Sciatic nerve (tissue), 2 donors: ENCODE data around the gene KCNAB1. TPM values are rescaled to one million over a fixed set of nuclear protein-coding genes. Genes with fewer than 3 reads are reported as not detected.

Experiments used
- ATAC-seq: fragments of 200-7000 bp; cut with Tn5 transposase; one replicate; pipeline ENCODE4 v1.9.1; 2020; ENCODE audit warnings: mild to moderate bottlenecking, moderate library complexity
- DNase-seq: peaks from one replicate; pipeline ENCODE4 v3.0.0-alpha.2; 2020; ENCODE audit warnings: low spot score
- intact Hi-C: fragments of 100-400 bp; cut with DNase I; formaldehyde crosslinking; loops from one replicate; pipeline ENCODE4 v1.14.2; 2022
- total RNA-seq: library from RNA; stranded (reverse); fragmentation: NEBNext Ultra II Directional; extraction: Animal tissue kit (Norgen Biotek cat#: 25700); gene quantifications from one replicate; pipeline ENCODE4 v1.2.1, GENCODE V29; 2021
- donor health status: DM: no; HTN: no; CAD: no.
- donor health status: DM: no; HTN: no; CAD: no.

Gene KCNAB1
- total RNA-seq, 1 donor from 2014 or later = 6.2 TPM

DNA sequence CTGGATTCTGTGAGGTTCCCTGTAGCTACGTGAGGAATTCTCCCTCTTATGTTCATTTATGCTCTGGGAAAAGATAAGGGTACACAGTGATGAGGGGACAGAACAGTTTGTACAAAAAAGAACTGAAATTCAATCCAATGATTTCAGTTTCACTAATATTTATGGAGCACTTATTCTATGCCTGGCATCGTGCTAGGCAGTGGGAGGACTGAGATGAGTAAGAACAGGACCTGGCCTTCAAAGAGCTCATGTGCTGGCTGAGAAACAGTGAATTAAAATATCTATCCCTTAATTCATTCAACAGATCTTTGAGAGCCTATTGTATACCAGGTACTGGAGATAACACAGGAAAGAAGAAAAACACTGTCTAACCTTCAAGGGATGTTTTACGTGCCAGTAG is 412.4 kb downstream of the KCNAB1 start:
- DNase-seq = no peak
- ATAC-seq = no peak
- intact Hi-C loops = loop anchor here (10.0 kb wide), 1 partner anchor 142 kb away; the partner anchor contains the start of gene TIPARP

DNA sequence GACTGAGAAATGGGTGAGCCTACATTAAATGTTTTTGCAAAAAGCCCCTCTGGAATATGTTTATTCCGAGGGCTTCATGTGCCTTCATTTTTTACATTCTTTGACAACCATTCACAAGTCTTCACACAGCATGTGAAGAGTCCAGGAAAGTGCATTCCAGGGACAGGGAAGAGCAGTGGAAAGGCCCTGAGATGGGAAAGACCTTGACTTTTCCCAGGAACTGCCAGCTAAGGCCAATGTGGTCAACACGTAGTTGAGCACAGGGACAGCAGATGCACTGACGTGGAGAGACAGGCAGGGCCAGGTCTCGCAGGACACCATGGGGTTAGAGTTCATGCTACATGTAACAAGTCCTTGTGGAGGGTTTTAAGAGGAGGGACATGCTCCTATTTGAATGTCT is 412.8 kb downstream of the KCNAB1 start:
- intact Hi-C loops = loop anchor here (10.0 kb wide), 1 partner anchor 142 kb away; the partner anchor contains the start of gene TIPARP
- ATAC-seq (no peak), DNase-seq (no peak)

DNA sequence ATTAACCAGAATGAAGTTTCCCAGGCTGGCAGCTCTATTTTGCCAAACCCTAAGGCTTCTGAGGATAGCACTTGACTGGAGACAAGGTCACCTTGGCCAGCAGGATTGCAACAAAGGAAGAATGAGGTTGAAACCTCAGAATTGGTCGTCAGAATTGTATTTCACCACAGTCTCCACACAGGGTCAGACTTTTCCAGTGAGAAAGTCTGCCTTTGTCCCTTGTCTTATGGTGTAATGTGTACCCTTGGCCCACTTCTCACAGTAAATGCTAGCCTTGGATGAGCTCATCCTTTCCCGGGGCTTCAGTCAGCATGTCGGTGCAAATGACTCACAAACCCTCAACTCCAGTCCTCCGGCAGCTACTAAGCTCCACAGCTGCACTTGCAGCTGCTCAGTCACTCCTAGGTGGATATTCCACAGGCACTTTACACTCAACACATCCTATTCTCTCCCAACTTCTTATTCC is 414.8 kb downstream of the KCNAB1 start:
- DNase-seq (peak; percentile 66), ATAC-seq (peak; percentile 97)
- intact Hi-C loops = loop anchor here (10.0 kb wide), 1 partner anchor 140 kb away; the partner anchor contains the start of gene TIPARP

DNA sequence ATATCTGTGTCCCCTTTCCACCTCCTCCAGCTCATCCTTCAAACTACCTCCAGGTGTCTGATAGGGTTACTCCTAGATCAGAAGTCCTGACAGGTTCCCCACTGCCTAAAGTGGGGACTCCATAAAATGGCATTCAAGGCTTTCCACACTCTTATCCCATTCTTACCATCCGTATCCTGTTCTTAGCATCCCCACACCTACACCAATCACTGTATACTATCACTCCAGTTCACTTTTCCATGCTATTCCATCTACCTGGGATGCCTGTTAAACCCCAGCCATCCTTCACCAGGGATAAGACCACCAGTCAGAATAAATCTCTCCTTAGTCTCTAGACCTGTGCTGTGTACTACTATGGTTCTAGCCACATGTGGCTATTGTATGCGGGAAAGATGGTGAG is 415.4 kb downstream of the KCNAB1 start:
- ATAC-seq (no peak), DNase-seq (no peak)
- intact Hi-C loops = loop anchor here (10.0 kb wide), 1 partner anchor 139 kb away; the partner anchor contains the start of gene TIPARP

DNA sequence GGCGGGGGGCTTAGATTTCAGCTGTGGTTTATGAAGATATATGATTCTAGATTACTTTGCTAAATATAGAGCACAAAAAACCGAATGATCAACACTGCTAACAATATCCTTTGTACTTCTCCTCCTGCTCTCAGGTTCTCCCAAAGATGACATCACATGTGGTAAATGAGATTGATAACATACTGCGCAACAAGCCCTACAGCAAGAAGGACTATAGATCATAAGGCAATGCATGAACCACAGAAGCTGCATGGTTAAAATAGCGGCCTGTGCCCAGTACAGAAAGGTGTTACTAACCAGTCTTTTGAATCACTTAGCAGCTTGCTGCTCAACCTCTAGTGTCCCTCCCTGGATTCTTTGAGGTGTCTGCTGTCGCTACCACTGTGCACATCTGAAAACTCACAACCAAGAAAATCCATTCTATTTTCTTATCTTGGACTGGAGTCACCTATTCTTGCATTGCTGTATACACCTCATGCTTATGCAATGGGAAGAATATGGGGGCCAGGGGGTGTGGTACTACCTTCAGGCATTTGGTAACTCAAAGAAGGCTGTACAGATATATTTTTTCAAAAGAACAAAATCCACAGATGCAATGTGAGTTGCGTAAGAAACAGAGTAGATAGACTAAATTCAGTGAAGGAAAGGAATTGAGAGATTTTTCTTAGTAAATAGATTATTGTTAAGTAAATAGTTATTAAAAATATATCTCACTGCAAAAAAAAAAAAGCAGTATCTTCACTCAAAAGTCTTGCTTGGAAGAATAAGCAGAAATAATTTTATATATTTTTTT is 416.3 kb downstream of the KCNAB1 start:
- DNase-seq (no peak), ATAC-seq (no peak)
- intact Hi-C loops = loop anchor here (10.0 kb wide), 1 partner anchor 138 kb away; the partner anchor contains the start of gene TIPARP

DNA sequence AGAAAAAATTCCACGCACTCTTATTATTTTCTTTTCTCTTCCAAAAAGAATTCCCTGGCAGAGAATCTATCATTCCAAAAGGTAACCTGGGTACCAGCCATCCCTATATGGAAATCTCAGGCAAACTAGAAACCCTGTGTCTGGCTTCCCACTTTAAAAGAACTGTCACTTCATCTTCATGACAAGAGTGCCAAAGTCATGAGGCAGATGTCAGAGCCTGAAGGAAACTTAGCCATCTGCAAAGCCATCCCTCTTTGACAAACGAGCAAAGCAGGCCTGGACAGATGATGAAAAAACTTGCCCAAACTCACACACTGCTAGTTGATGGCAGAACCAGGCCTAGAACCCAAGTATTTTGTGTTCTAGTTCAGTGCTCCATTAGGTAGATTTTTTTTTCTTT is 418.7 kb downstream of the KCNAB1 start:
- intact Hi-C loops = loop anchor here (10.0 kb wide), 1 partner anchor 136 kb away; the partner anchor contains the start of gene TIPARP
- DNase-seq = no peak
- ATAC-seq = no peak

DNA sequence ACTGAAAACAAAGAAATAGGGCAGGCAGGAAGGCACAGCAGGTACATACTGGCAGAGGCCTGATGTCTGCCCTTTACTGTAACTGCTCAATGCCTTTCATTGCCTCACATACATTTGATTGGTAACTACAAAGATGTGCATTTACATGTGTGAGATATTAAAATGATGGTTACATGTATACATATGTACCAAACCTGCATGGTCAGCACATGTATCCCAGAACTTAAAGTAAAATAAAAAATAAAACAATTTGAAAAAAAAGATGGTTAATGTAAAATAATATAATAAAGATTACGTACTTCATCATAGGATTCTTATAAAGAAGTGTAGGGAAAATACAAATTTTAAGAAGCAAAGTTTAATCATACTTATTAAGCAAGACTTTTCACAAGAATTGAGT is 419.4 kb downstream of the KCNAB1 start:
- DNase-seq (no peak), ATAC-seq (no peak)
- intact Hi-C loops = loop anchor here (10.0 kb wide), 1 partner anchor 135 kb away; the partner anchor contains the start of gene TIPARP

DNA sequence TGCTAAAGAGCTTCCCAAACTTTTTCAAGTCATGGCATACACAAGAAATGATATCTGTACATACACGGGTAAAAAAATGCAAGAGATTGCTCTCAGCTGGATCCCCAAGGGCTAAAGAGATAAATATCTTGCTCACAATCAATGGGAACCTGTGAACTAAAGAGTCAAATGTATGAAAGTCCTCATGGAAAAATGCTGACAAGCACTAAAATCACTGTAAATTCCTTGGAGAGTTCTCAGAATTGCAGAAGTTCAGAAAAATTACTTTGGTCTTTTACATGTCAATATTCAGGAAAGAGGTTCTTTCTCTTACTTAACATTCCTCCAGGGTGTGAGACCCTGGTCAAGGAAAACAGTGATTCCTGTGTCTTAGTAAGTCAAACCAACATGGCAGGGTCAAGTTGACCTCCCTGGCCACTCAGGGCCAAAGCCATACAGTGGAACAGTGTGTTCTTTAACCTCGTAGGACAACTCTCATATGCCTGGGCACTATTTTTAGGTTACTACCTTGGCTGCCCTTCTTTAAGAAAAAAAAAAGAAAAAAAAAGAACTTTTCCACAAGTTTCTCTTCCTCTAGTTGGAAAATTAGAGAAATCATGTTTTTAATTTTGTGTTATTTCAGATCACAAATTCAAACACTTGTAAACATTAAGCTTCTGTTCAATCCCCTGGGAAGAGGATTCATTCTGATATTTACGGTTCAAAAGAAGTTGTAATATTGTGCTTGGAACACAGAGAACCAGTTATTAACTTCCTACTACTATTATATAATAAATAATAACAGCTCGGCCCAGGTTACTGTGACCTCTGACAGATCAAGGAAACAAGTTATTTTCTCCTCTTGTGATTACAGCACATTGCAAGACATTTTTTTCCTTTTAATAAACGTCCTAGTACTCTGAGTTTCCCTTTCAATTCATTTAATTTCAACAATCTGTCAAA is 422.0 kb downstream of the KCNAB1 start:
- ATAC-seq = peak; percentile 97
- intact Hi-C loops = no loop called here
- DNase-seq = no peak

DNA sequence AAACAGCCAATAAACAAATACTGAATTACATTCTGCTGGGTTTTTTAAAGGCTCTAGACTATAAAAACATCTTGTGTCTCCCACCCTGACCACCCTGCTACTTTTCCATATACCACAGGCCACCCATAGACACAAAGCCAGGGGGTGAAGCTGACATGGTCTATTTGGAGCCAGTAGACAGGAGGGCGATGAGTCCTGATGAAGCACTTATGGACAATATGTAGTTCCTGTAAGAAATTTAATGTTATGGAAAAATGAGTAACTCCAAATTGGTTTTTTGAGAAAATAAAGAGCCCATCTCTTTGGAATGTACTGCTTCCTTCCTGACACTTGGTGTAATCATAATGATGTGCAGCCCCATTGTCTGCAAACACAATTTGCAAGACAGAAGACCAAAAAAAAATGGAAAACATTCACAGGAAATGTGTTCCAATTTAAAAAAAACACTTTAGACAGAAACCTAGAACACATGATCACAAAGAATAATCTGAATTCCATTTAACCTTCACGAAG is 422.7 kb downstream of the KCNAB1 start:
- intact Hi-C loops = no loop called here
- DNase-seq (no peak), ATAC-seq (peak; percentile 17)

DNA sequence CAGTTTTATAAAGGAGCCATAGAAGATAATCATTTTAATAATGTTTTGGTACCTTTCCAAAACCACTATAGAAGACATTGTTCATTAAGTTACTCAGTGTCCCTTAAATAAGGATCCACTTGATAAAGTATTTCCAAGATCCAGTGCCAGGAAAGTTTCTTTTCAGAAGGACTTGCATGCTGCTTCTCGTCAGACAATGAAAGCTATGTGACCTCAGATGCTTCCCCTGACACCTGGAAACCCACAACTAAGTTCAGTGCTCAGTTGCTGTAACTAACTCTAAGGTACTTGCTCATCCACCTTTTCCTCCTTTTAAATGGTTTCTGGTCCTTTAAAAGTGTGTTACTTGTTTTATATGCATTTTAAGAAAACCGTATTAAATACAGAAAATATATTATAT is 427.3 kb downstream of the KCNAB1 start:
- DNase-seq (no peak), ATAC-seq (no peak)
- intact Hi-C loops = no loop called here

DNA sequence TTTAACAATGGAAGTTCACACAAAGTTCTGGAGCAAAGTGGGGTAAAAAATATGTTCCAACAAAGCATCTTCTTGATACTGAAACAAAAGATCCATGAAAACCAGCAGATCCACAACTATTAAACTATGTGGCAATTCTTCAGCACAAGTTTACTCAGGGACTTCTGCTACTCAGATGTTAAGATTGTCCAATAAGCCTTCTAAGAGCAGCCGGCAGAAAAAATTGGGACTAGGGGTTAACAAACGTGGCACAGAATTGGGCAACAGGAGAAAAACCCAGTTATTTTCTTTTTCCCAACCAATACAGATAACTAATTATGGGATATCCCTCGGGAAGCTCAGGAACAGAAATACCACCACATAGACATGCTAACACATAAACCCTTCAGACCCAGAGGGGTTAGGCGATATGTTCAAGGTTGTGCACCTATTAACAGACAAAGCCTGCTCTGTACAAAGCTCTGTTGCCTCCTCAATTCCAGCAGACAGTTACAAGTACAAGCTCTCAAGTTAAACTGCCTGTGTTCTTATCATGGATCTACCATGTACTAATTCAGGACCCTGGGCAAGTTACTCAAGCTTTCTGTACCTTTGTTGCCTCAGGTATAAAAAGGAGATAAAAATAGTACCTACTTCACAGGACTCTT is 427.8 kb downstream of the KCNAB1 start:
- DNase-seq = no peak
- ATAC-seq = peak; percentile 24
- intact Hi-C loops = no loop called here

DNA sequence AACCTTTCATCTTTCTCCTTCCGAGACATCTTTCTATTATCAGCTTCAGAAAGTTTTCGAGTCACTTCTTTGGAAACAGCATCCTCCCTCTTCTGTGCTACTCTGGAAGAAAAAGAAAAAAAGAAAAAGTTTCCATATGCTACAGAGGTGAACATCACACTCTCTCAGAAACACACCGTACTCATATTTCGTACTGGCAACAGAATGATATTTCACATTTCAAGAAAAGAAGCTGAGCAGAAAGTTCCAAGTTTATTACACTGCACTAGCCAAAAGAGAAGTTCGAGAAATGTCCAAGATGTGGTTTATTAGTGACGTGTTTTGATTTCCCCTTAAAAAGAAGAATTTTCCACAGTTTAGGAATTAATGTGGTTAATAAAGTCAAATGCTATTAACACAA is 428.5 kb downstream of the KCNAB1 start:
- DNase-seq (no peak), ATAC-seq (peak; percentile 55)
- intact Hi-C loops = no loop called here

DNA sequence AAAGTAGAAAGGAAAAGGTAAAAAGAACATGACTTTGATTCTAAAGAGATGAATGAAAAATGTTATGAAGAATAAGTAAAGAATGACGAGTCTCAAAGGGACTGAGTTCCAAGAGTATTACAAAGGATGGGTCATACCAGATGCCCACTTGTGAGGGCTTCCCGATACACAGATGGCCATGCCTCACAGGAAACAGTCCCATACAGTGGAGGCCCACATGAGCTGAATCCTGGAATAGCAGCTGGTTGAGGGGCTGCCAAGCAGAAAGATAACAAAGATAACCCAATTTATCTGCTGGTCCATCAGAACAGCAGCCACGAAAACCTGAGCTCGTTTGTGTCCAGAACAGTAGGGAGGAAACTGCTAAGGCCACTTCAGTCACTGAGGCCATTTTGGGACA is 430.9 kb downstream of the KCNAB1 start:
- intact Hi-C loops = loop anchor here (10.0 kb wide), 1 partner anchor 584 kb away; no protein-coding TSS in a partner anchor
- DNase-seq = no peak
- ATAC-seq = no peak

DNA sequence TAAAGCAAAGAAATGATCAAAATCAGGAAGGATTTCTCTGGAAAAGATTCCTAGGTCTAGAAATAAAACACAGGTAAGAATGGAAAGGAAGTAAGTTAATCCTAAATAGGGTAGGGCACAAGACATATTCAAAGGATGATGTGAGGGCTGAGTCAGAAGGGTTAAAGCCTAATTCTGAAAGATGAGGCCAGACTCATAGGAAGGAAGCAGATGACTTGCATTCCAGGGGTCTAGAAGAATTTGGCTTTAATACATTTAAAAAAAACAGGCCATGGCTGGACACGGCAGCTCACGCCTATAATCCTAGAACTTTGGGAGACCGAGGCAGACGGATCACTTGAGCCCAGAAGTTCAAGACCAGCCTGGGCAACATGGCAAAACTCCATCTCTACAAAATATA is 431.4 kb downstream of the KCNAB1 start:
- intact Hi-C loops = loop anchor here (10.0 kb wide), 1 partner anchor 583 kb away; no protein-coding TSS in a partner anchor
- ATAC-seq = no peak
- no peak for DNase-seq

DNA sequence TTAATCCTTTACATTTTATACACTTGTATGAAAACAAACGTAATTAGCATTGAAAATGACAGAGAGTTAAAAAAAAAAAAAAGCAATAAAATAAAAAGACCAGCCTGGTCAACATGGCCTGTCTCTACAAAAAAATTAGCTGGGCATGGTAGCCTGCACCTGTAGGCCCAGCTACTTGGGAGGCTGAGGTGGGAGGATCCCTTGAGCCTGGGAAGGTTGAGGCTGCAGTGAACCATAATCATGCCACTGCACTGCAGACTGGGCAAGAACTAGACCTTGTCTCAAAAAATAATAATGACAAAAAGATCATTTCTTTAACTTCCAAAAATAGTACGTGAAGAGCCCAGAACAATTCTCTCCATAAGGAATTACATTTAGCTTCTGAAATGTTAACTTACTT is 432.6 kb downstream of the KCNAB1 start:
- intact Hi-C loops = loop anchor here (10.0 kb wide), 1 partner anchor 582 kb away; no protein-coding TSS in a partner anchor
- ATAC-seq (no peak), DNase-seq (no peak)

DNA sequence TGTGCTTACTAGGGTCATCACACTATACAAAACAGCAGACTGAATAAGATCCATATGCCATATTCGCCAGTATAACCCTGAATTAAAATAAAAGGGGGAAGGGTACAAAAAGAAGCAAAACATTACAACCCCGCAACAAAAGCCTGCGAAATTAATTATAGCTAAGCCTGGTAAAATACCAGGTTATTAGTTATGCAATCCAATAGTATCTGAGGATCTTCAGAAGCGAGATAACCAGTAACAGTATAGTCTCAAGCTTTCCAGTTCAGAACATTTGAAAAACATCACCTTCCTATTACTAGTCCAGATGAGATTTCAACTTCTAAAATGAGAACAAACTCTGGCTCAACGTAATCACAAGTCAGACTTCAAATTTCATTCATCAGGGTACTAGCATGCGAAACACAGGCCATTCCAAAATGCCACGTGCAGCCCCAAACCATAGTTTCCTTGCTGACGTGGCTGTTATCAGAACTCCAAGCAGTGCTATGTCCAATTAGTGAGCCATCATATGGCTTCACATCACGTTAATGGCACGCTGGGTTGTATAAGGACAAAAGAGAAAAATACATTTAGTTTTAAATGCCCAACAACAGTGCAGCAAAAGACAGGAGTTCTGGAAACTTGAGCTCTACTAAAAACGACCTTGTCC is 433.5 kb downstream of the KCNAB1 start:
- ATAC-seq (no peak), DNase-seq (no peak)
- intact Hi-C loops = loop anchor here (10.0 kb wide), 1 partner anchor 581 kb away; no protein-coding TSS in a partner anchor

DNA sequence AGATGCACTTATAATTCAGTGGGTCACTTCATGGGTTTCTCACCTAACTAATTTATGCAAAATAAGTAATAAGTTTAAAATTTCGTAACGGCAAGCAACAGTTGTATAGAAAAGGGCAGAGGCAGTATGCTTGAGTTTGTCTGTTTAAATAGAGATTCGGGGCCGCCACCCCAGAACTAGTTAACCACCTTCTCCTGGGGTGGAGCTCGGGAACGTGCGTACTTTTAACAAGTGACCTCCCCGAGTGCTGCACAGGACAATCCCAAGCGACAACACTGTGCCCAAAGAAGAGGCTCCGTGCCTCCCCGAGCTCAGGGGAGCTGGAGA is 434.1 kb downstream of the KCNAB1 start:
- DNase-seq (no peak), ATAC-seq (no peak)
- intact Hi-C loops = loop anchor here (10.0 kb wide), 1 partner anchor 580 kb away; no protein-coding TSS in a partner anchor
